MG63 (cell line): ENCODE data around the gene KIAA2012. TPM values are rescaled to one million over a fixed set of nuclear protein-coding genes. Genes with fewer than 3 reads are reported as not detected.
A peak's percentile ranks its signal among the peaks of the same experiment; 100 is the strongest.

ENCODE experiments used
- DNase-seq: peaks from one replicate; pipeline ENCODE4 v3.0.0-alpha.2; 2020
- H3K27me3 ChIP-seq: fragments of 250-450 bp; sonication (Bioruptor Pico); 2 replicates; pipeline ENCODE4 v1.5.1; 2020; ENCODE audit warnings: mild to moderate bottlenecking, moderate library complexity
- H3K36me3 ChIP-seq: fragments of 250-450 bp; sonication (Bioruptor Pico); 2 replicates; pipeline ENCODE4 v1.5.1; 2020; ENCODE audit warnings: mild to moderate bottlenecking, moderate library complexity
- H3K4me3 ChIP-seq: fragments of 250-450 bp; sonication (Bioruptor Pico); 2 replicates; pipeline ENCODE4 v1.5.1; 2020; ENCODE audit warnings: mild to moderate bottlenecking, moderate library complexity
- H3K9me3 ChIP-seq: fragments of 250-450 bp; sonication (Bioruptor Pico); 2 replicates; pipeline ENCODE4 v1.5.1; 2020; ENCODE audit warnings: mild to moderate bottlenecking, moderate library complexity
- total RNA-seq: library from RNA; depleted of rRNA; stranded (reverse); fragments of >200 nt; shearing (Covaris generic); gene quantifications from 2 replicates; pipeline ENCODE4 v1.2.3, GENCODE V29; 2014; ENCODE audit warnings: low replicate concordance

The KIAA2012 gene
- total RNA-seq, 1 experiment from 2014 or later, result not detected

DNA sequence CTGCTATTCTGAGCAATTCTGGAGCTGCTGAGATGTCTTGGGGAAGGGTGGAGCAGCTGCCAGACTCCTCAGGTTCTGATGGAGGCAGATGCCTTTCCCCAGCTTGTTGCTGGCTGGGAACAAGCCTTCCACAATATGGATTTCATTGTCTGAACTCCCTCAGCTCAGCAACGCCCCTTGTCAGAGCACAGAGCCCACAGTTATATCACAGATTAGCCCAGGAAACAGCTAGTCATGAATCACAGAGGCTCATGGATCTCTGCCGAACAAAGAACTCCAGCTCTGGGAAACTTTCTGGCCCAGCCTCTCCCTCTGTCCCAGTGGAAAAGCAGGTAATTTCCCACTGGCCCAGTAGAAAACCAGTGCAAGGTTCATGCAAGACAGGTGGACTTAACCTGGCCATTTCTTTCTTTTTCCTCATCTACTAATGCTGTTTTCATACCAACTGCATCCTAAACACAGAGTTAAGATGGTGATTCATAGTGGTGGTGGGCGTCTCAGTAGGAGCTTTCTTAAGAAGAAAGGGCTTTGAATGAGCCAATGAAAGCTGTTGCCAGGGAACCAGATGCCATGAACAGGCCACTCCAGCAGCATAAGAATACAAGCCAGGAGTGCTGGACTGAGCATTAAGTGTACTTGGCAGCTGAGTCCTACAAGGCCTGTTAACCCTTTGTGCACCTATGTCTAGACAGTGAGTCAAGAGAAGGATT, 8.7 kb upstream of the KIAA2012 start:
- H3K27me3 ChIP-seq, result no peaks in the 10 kb centered on the region
- no peaks in the 10 kb centered on the region for H3K36me3 ChIP-seq
- H3K9me3 ChIP-seq, result no peaks in the 10 kb centered on the region
- peak overlapping the region; percentile 21; the same call in 1 of the 2 replicates for H3K4me3 ChIP-seq
- peak; percentile 92 for DNase-seq

DNA sequence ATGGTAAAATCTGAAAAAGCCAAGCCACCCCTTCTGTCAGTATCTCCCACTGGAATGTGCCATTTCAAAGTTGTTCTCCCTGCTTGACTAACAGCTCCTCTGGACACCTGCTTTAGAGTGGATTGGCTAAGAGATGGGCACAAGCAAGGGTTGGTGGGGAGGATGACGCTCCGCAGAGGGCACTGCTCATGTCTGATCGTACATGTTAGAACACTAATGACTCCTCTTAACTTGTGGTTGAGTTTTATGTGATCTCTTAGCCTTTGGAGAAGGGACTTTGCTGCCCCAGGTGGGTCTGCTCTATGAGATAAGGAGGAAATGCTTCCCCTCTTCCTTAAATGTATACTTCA, 8.2 kb upstream of the KIAA2012 start:
- Histone ChIP-seq H3K4me3 (no peak overlapping the region), H3K9me3 (no peaks in the 10 kb centered on the region), H3K27me3 (no peaks in the 10 kb centered on the region), H3K36me3 (no peaks in the 10 kb centered on the region)
- no peak for DNase-seq

DNA sequence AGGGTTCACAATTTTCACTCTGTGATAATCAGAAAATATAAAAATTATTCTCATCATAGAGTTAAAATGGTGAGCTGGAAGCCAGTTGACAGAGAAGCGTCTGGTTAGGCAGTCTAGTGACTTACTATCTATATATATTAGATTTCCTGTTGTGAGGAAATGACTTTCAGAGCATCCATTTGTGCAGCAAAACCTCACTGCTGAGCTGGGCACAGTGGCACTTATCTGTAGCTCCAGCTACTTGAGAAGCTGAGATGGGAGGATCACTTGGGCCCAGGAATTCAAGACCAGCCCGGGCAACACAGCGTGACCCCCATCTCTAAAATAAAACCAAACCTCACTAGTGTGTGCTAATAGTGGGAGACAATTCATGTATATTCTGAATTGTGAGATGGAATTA, 7.2 kb upstream of the KIAA2012 start:
- no peaks in the 10 kb centered on the region for H3K36me3 ChIP-seq
- H3K9me3 ChIP-seq, result no peaks in the 10 kb centered on the region
- H3K27me3 ChIP-seq, result no peaks in the 10 kb centered on the region
- no peak overlapping the region for H3K4me3 ChIP-seq
- no peak for DNase-seq

DNA sequence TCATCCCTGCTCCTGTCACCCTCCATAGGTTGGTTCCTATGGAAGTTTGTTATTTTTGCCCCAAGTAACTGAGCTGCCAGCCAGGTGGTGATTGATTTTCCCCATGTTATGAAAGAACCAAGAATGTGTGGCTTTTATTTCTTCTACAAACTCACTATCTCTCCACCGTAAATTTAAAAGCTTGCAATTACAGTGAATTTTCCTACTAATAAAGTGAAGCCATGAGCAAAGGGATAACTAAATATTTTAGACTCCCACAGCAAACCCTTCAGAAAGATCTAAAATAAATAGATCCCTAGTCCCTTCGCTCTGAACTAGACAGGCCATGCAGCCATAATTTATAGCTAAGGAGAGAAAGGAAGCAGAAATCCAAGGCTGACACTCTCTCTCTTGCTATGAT, 6.2 kb upstream of the KIAA2012 start:
- Histone ChIP-seq H3K36me3 (no peaks in the 10 kb centered on the region), H3K4me3 (no peak overlapping the region), H3K9me3 (no peaks in the 10 kb centered on the region), H3K27me3 (no peaks in the 10 kb centered on the region)
- DNase-seq, result no peak

DNA sequence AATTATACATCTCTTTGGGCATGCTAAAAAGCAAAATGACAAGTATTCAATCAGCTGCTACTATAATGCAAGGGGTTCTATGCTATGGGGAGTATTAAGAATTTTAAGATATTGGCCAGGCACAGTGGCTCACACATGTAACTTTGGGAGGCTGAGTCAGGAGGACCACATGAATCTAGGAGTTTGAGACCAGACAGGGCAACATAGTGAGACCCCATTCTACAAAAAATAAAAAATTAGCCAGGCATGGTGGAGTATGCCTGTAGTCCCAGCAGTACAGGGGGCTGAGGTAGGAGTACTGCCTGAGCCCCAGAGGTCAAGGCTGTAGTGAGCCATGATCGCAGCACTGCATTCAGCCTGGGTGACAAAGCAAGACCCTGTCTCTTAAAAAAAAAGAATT, 5.5 kb upstream of the KIAA2012 start:
- H3K4me3 ChIP-seq, result no peak overlapping the region
- no peak for DNase-seq
- H3K27me3 ChIP-seq, result no peaks in the 10 kb centered on the region
- H3K9me3 ChIP-seq, result no peaks in the 10 kb centered on the region
- no peaks in the 10 kb centered on the region for H3K36me3 ChIP-seq

DNA sequence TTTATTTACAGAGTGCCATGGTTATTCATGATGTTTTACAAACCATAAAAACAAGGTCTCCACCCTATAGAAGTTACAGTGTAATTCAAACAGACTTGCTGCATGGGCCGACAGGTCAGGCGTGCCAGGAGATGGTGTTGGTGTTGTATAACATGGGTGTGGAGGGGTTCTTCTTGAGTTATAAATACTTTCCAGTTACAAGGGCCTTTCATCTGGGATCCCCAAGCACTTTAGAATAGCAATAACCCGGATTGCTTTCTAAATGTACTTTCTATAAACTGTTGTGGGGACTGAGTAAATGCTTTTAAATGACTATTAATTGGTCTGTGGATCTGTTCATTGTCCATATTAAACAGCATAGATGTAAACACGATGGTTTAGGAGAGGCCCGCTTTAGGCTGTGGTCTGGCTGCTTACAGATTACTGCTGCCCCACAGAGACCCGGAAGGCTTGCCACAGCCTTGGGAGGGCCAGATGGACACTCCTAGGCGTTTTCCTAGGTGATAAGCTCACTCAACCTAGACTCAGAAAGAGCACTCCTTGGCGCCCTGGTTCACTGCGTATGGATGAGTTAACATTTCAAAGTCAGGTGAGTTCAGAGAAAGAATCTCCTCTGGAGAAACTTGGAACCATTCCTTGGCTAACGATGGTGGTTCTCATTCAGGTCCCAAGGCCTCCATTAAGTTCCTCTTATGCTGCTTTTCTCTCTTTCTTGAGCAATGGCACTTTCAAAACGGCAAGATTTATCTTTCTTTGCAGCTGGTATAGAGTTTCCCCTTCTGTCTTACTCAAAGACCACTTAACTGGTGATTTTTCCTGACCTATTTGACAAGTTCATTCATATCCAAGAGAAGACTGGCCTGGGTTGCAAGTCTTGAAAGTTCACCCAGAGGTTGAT, 3.6 kb upstream of the KIAA2012 start:
- Histone ChIP-seq H3K36me3 (no peaks in the 10 kb centered on the region), H3K27me3 (no peaks in the 10 kb centered on the region), H3K9me3 (no peaks in the 10 kb centered on the region), H3K4me3 (no peak overlapping the region)
- no peak for DNase-seq

DNA sequence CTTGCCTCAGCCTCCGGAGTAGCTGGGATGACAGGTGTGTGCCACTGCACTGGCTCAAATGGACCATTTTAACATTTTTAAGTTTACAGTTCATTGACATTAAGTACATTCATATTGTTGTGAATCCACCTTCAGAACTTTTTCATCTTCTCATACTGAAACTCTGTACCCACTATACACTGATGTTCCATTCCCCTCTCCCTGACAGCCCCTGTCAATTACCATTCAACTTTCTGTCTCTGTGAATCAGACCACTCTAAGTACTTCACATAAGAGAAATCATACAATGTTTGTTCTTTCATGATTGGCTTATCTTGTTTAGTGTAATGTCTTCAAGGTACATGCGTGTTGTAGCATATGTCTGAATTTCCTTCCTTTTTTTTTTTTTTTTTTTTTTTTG, 1.9 kb upstream of the KIAA2012 start:
- Histone ChIP-seq H3K9me3 (no peaks in the 10 kb centered on the region), H3K27me3 (no peaks in the 10 kb centered on the region), H3K36me3 (no peaks in the 10 kb centered on the region), H3K4me3 (no peak overlapping the region)
- DNase-seq, result no peak

GRCh38 chr2:202072226-202072625, 829 bp upstream of the KIAA2012 start:
- H3K4me3 ChIP-seq, result no peak overlapping the region
- no peak for DNase-seq
- H3K27me3 ChIP-seq, result no peaks in the 10 kb centered on the region
- H3K36me3 ChIP-seq, result no peaks in the 10 kb centered on the region
- no peaks in the 10 kb centered on the region for H3K9me3 ChIP-seq

DNA sequence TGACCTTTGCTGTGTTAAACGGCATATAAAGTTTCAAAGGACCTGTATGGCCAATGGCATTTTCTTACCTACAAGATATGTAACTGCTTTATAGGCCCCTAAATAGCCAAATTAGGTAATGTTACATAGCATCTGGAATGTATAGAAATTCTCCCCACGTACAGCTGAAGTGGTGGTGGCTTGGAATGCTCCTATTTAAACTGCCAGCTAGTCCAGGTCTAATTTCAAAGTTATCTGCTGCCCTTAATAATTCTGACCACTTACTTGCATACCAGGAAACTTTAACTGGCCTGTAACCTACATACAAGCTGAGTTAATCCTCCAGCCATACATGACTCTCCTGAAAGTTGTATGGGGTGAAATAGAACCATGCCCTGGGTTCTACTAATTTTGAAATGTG, 1.3 kb downstream of the KIAA2012 start:
- H3K4me3 ChIP-seq, result no peak overlapping the region
- no peaks in the 10 kb centered on the region for H3K9me3 ChIP-seq
- no peak for DNase-seq
- no peaks in the 10 kb centered on the region for H3K36me3 ChIP-seq
- H3K27me3 ChIP-seq, result no peaks in the 10 kb centered on the region

GRCh38 chr2:202079310-202079709, 6.3 kb downstream of the KIAA2012 start:
- peaks cover 4% of the 10 kb centered on the region; the same call in 1 of the 2 replicates for H3K9me3 ChIP-seq
- no peak for DNase-seq
- no peak overlapping the region for H3K4me3 ChIP-seq
- no peaks in the 10 kb centered on the region for H3K36me3 ChIP-seq
- H3K27me3 ChIP-seq, result no peaks in the 10 kb centered on the region

DNA sequence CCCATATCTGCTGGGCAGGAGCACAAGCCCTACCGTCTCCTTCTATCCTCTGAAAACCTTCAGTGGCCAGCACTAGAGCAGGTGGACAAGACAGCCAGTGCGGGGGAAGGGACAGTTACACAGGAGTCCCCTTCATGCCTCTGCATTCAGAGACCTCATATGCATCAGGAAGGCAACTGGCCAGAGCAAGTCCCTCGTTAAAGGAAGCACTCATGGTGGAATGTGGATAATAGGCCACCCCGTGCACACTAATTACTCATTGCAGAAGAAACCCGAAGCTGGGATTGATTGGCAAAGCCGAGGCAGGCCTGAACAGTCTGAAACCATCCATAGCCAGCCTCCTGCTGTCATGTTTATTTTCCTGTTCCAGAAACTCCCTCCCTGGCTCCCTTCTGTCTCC, 11.2 kb downstream of the KIAA2012 start:
- H3K4me3 ChIP-seq, result no peak overlapping the region
- peaks cover 4% of the 10 kb centered on the region; the same call in 1 of the 2 replicates for H3K9me3 ChIP-seq
- H3K36me3 ChIP-seq, result no peaks in the 10 kb centered on the region; the same call in 1 of the 2 replicates
- H3K27me3 ChIP-seq, result no peaks in the 10 kb centered on the region
- DNase-seq, result peak; percentile 87

DNA sequence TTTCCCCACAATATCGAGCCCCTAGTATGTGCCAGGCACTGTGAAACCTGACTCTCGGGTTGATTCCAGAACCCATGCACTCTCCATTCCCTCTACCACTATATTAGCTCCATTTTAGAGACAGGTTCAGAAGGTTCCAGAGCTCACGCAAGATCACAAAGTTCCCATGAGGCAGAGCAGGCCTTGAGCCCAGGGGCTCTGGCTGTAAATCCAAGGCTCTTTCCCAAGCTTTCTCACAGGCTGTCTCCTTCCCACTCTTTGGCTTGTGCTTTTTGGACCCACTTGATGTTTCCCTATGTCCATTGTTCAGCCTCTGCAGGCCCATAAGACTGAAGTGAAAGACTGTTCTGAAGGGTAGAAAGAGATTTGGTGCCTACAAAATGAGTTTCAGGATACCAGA, 15.7 kb downstream of the KIAA2012 start:
- H3K27me3 ChIP-seq, result no peaks in the 10 kb centered on the region
- no peak overlapping the region for H3K4me3 ChIP-seq
- no peaks in the 10 kb centered on the region for H3K9me3 ChIP-seq
- no peaks in the 10 kb centered on the region; the same call in 1 of the 2 replicates for H3K36me3 ChIP-seq
- no peak for DNase-seq

DNA sequence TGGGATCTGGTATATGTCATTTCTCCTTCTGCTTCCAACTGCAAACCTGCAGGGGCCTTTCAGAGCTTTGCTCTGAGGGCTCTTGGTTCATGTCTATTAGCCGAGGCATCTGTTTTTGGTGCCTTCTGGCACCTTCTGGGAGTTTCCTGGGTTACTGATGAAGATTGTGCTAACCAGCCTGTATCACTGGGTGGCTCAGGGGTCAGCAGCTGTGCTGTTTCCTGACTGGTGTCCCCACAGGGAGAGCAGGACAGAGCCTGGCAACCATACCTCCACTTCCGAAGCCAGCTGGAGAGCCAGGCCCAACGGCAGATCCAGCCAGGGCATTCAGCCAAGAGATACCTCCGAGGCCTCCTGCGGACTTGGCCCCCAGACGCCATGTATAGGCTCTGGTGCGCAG, 17.5 kb downstream of the KIAA2012 start:
- H3K4me3 ChIP-seq, result no peak overlapping the region
- DNase-seq, result no peak
- no peaks in the 10 kb centered on the region for H3K27me3 ChIP-seq
- H3K9me3 ChIP-seq, result no peaks in the 10 kb centered on the region
- H3K36me3 ChIP-seq, result no peaks in the 10 kb centered on the region

DNA sequence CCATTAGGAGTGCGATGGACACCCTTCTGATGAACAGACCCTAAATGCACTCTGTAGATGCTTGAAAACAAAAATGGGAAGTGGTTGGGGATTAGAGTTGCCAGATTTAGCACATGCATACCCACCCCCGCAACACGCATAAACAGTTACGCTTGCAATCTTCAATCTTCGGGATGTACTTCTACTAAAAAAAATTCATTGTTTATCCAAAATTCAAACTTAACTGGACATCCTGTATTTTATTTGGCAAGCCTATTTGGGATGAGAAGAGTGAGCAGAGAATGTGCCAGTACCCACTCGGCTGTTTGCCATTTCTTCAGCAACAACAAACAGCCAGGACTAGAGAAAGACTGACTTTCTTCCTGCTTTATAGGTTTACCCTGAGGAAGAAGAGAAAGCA, 18.4 kb downstream of the KIAA2012 start:
- DNase-seq, result peak; percentile 71
- Histone ChIP-seq H3K27me3 (no peaks in the 10 kb centered on the region), H3K36me3 (no peaks in the 10 kb centered on the region), H3K9me3 (no peaks in the 10 kb centered on the region), H3K4me3 (no peak overlapping the region)

GRCh38 chr2:202094426-202094986, 21.5 kb downstream of the KIAA2012 start:
- Histone ChIP-seq H3K4me3 (no peak overlapping the region), H3K36me3 (no peaks in the 10 kb centered on the region), H3K27me3 (no peaks in the 10 kb centered on the region), H3K9me3 (no peaks in the 10 kb centered on the region)
- no peak for DNase-seq

GRCh38 chr2:202095235-202095634, 22.2 kb downstream of the KIAA2012 start:
- Histone ChIP-seq H3K27me3 (no peaks in the 10 kb centered on the region), H3K4me3 (no peak overlapping the region), H3K36me3 (no peaks in the 10 kb centered on the region), H3K9me3 (no peaks in the 10 kb centered on the region)
- DNase-seq, result no peak

- Histone ChIP-seq H3K4me3 (no peak overlapping the region), H3K36me3 (no peaks in the 10 kb centered on the region), H3K27me3 (no peaks in the 10 kb centered on the region), H3K9me3 (no peaks in the 10 kb centered on the region)
- no peak for DNase-seq
Measured at GRCh38 chr2:202096736-202097135, 23.7 kb downstream of the KIAA2012 start.
